K562 (cell line): Measurements from ENCODE around the gene TBC1D5. TPM values are rescaled to one million over a fixed set of nuclear protein-coding genes. Genes with fewer than 3 reads are reported as not detected.

Experiments
- ATF7 ChIP-seq: fragments of 450-650 bp; IDR thresholded peaks from 2 replicates; pipeline ENCODE4 v1.7.1; 2014; ENCODE audit warnings: mild to moderate bottlenecking, moderate library complexity
- ERF ChIP-seq: fragments of 450-650 bp; formaldehyde crosslinking; IDR thresholded peaks from 2 replicates; pipeline ENCODE4 v1.4.0; 2020; ENCODE audit warnings: mild to moderate bottlenecking, mixed read lengths
- HCFC1 ChIP-seq: IDR thresholded peaks from 2 replicates; pipeline ENCODE4 v1.6.1; 2012; ENCODE audit warnings: low read depth, low read length, improper control_type of control experiment
- IRF9 ChIP-seq: fragments of 450-650 bp; IDR thresholded peaks from 2 replicates; pipeline ENCODE4 v1.6.1; 2016; ENCODE audit warnings: missing biosample characterization, missing genetic modification characterization
- NFXL1 ChIP-seq: fragments of 450-650 bp; formaldehyde crosslinking; IDR thresholded peaks from 2 replicates; pipeline ENCODE4 v1.4.0; 2021; ENCODE audit warnings: mild to moderate bottlenecking
- SIN3A ChIP-seq, 2 experiments: fragments of 150-350 bp in 1 of 2; IDR thresholded peaks; 2 replicates each; pipeline ENCODE4 v1.6.1; 2011 to 2016; ENCODE audit warnings: borderline replicate concordance in 2 of 2, low read depth in 2 of 2, low read length in 2 of 2, mild to moderate bottlenecking in 2 of 2, moderate library complexity in 2 of 2; ENCODE audit not compliant: control insufficient read depth in 1 of 2
- SMAD4 ChIP-seq: fragments of 250-450 bp; sonication (Bioruptor Pico); conservative IDR thresholded peaks from 2 replicates; pipeline ENCODE4 v1.8.0; 2021; ENCODE audit warnings: inconsistent platforms, mild to moderate bottlenecking, moderate library complexity
- SREBF1 ChIP-seq: fragments of 150-350 bp; IDR thresholded peaks from 2 replicates; pipeline ENCODE4 v1.6.1; 2014; ENCODE audit warnings: antibody characterized with exemption, low read depth, low read length, borderline replicate concordance
- U2AF1 ChIP-seq: fragments of 200-400 bp; formaldehyde crosslinking; optimal IDR thresholded peaks from 2 replicates; pipeline ENCODE3; 2017; ENCODE audit warnings: mild to moderate bottlenecking, low read depth, low read length, moderate library complexity
- VEZF1 ChIP-seq: fragments of 200-800 bp; sonication (Bioruptor generic); IDR thresholded peaks from 2 replicates; pipeline ENCODE4 v1.6.1; 2017; ENCODE audit warnings: missing genetic modification characterization, missing compliant biosample characterization
- ZNF23 ChIP-seq: fragments of 250-450 bp; sonication (Bioruptor Pico); IDR thresholded peaks from 2 replicates; pipeline ENCODE4 v1.4.0; 2020; ENCODE audit warnings: mild to moderate bottlenecking
- ZNF318 ChIP-seq, 2 experiments: fragments of 450-650 bp; IDR thresholded peaks; 2 replicates each; pipeline ENCODE4 v1.6.1; 2016; ENCODE audit warnings: mild to moderate bottlenecking in 2 of 2, borderline replicate concordance in 1 of 2, low read depth in 1 of 2, moderate library complexity in 1 of 2
- polyA plus RNA-seq, 8 experiments: library from polyadenylated mRNA; depleted of rRNA in 4 of 8; stranded (reverse) in 5 of 8; unstranded in 3 of 8; fragments of >200 nt; fragmentation: Nextera tagmentation in 2 of 8; fragmentation: Illumina TruSeq in 1 of 8; extraction: Ambion mirVana in 2 of 8; extraction: Trizol in 1 of 8; gene quantifications; 2 replicates each; pipeline versions ENCODE4 v1.2.1 to v1.2.3, GENCODE V29; 2011 to 2014; ENCODE audit warnings: inconsistent platforms in 1 of 8, missing spikeins in 1 of 8
- total RNA-seq, 7 experiments: library from RNA; depleted of rRNA in 6 of 7; stranded (reverse); fragments of >200 nt in 6 of 7; fragmentation: Illumina TruSeq in 2 of 7; extraction: Trizol in 2 of 7; gene quantifications; 2 replicates each; pipeline versions ENCODE4 v1.2.1 to v1.2.3, GENCODE V29; 2011 to 2021; ENCODE audit warnings: low replicate concordance in 1 of 7
- TF ChIP-seq, protein P1 (sequence below): fragments of 150-350 bp; conservative IDR thresholded peaks from 2 replicates; pipeline ENCODE4 v1.6.1; 2014; ENCODE audit warnings: low read length

The TBC1D5 gene
- total and polyA plus RNA-seq, 9 of the 15 experiments (the other 6 are each of a cell fraction or from before 2014, with no cell fraction given) = 2.9 to 38.1 (median 25.6) TPM

- TF ChIP-seq, protein P1, sequence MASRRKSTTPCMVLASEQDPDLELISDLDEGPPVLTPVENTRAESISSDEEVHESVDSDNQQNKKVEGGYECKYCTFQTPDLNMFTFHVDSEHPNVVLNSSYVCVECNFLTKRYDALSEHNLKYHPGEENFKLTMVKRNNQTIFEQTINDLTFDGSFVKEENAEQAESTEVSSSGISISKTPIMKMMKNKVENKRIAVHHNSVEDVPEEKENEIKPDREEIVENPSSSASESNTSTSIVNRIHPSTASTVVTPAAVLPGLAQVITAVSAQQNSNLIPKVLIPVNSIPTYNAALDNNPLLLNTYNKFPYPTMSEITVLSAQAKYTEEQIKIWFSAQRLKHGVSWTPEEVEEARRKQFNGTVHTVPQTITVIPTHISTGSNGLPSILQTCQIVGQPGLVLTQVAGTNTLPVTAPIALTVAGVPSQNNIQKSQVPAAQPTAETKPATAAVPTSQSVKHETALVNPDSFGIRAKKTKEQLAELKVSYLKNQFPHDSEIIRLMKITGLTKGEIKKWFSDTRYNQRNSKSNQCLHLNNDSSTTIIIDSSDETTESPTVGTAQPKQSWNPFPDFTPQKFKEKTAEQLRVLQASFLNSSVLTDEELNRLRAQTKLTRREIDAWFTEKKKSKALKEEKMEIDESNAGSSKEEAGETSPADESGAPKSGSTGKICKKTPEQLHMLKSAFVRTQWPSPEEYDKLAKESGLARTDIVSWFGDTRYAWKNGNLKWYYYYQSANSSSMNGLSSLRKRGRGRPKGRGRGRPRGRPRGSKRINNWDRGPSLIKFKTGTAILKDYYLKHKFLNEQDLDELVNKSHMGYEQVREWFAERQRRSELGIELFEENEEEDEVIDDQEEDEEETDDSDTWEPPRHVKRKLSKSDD = no peak
- no peak for TF ChIP-seq ERF
- TF ChIP-seq ZNF318 (IDR thresholded peaks at IDR 0.05; ENCODE audit: borderline replicate concordance in 1 of 2, low read depth in 1 of 2) = peak; percentile 7 to 30; a peak in 1 of 4 replicates
- TF ChIP-seq U2AF1 = no peak
- TF ChIP-seq SMAD4 = peak; percentile 59
- TF ChIP-seq VEZF1 = no peak
- TF ChIP-seq IRF9 (tag) = no peak
- TF ChIP-seq SREBF1 = no peak
- TF ChIP-seq HCFC1 = no peak
- no peak for TF ChIP-seq SIN3A (IDR thresholded peaks at IDR 0.05; ENCODE audit: borderline replicate concordance in 2 of 2, control insufficient read depth in 1 of 2, low read depth in 2 of 2, low read length in 2 of 2)
- no peak for TF ChIP-seq NFXL1 (CRISPR knock-in tag)
- no peak for TF ChIP-seq ZNF23 (CRISPR knock-in tag)
- peak; percentile 24 for TF ChIP-seq ATF7
Observed at GRCh38 chr3:17771177-17772017, 29.0 kb upstream of the TBC1D5 start (continued).
